ENCODE data around the gene CD84.
"Not testable (repeated sequence)": the region's sequence is repeated elsewhere in the genome, so short reads cannot be mapped to it uniquely, and the experiment has no call there.

Gene CD84

GRCh38 chr1:160519642-160520435 lies 59.5 kb downstream of the CD84 start:
- in situ Hi-C loops (cut with MboI; ENCODE audit: low sequenced_read_pairs) = no loop called here

GRCh38 chr1:160517519-160517918 lies 61.8 kb downstream of the CD84 start:
- in situ Hi-C loops (cut with MboI; ENCODE audit: low sequenced_read_pairs) = not testable (repeated sequence)

GRCh38 chr1:160515908-160516307 lies 63.4 kb downstream of the CD84 start:
- in situ Hi-C loops (cut with MboI; ENCODE audit: low sequenced_read_pairs) = not testable (repeated sequence)

GRCh38 chr1:160504651-160505050 lies 74.6 kb downstream of the CD84 start:
- in situ Hi-C loops (cut with MboI; ENCODE audit: low sequenced_read_pairs) = no loop called here

- in situ Hi-C loops (cut with MboI; ENCODE audit: low sequenced_read_pairs) = no loop called here
These were observed 76.2 kb downstream of the CD84 start for GRCh38 chr1:160503087-160503486.

- in situ Hi-C loops (cut with MboI; ENCODE audit: low sequenced_read_pairs) = no loop called here
These were observed 78.8 kb downstream of the CD84 start for GRCh38 chr1:160500321-160500990.

- in situ Hi-C loops (cut with MboI; ENCODE audit: low sequenced_read_pairs) = no loop called here
These were observed 79.7 kb downstream of the CD84 start for GRCh38 chr1:160499631-160500030.

GRCh38 chr1:160498301-160499065 lies 80.8 kb downstream of the CD84 start:
- in situ Hi-C loops (cut with MboI; ENCODE audit: low sequenced_read_pairs) = not testable (repeated sequence)

GRCh38 chr1:160496334-160496733 lies 83.0 kb downstream of the CD84 start:
- in situ Hi-C loops (cut with MboI; ENCODE audit: low sequenced_read_pairs) = no loop called here

- in situ Hi-C loops (cut with MboI; ENCODE audit: low sequenced_read_pairs) = no loop called here
These were observed 84.7 kb downstream of the CD84 start for GRCh38 chr1:160494620-160495019.

GRCh38 chr1:160492617-160493016 lies 86.7 kb downstream of the CD84 start:
- in situ Hi-C loops (cut with MboI; ENCODE audit: low sequenced_read_pairs) = no loop called here

- in situ Hi-C loops (cut with MboI; ENCODE audit: low sequenced_read_pairs) = no loop called here
These were observed 87.3 kb downstream of the CD84 start for GRCh38 chr1:160491981-160492380.

Data from HL-60/S4 treated with phorbol 12-myristate 13-acetate at 8.2 ng/mL for 4 days and 3 days (cell line).